Skeletal muscle satellite cell (primary cell): ENCODE data around the gene PLEKHM1.

Source experiments
- H3K27me3 ChIP-seq: 2 replicates; pipeline ENCODE4 v1.7.0; 2013; ENCODE audit warnings: low read length; ENCODE audit not compliant: control insufficient read depth, insufficient read depth
- H3K36me3 ChIP-seq: 2 replicates; pipeline ENCODE4 v1.7.0; 2013; ENCODE audit warnings: mild to moderate bottlenecking, control low read depth, low read length; ENCODE audit not compliant: insufficient read depth
- H3K4me1 ChIP-seq: 2 replicates; pipeline ENCODE4 v1.7.0; 2013; ENCODE audit warnings: low read length; ENCODE audit not compliant: control insufficient read depth, insufficient read depth
- H3K4me2 ChIP-seq: 2 replicates; pipeline ENCODE4 v1.7.0; 2013; ENCODE audit warnings: mild to moderate bottlenecking, low read length
- H3K4me3 ChIP-seq: 2 replicates; pipeline ENCODE4 v1.7.0; 2013; ENCODE audit warnings: low read length
- H3K9ac ChIP-seq: 2 replicates; pipeline ENCODE4 v1.7.0; 2013; ENCODE audit warnings: mild to moderate bottlenecking, low read depth, low read length, moderate library complexity
- H3K9me3 ChIP-seq: replicated peaks from 2 replicates; pipeline ENCODE4 v1.7.0; 2013; ENCODE audit warnings: mild to moderate bottlenecking, control low read depth, low read length

PLEKHM1 gene

DNA sequence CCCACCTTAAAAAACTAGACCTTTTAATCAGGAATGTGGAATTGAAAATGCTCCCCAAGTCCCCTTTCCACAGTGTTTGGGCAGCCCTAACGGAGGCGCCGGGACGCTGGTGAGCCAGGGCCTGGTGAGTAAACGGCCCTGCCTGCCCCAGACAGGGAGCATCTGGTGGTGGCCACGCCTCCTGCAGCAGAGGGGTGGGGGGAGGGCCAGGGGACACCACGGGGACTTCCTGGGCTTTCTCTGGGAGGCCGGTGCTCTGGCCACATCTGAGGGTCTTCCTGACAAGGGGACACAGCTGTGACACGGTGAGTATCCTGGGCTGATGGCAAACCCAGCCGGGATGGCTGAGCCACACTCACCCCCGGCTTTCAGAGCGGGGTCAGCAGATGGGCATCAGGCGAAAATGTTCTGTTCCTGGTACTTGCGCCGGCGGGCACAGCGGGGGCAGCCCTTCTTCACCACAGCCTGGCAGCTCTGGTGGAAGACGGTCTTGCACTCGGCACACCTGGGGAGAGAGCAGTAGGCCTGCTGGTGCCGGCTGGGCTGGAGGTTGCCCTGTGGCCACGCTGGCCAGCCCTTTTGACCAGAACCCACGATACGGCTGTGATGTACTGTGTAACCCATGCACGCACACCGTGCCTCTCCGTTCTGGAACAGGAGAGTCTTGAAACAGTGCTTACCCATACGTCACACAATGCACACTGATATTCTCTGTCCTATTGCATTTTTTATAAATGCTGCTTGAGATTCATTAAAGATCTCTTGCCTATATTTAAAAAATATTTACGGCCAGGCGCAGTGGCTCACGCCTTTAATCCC lies 52.8 kb downstream of the PLEKHM1 start:
- Histone ChIP-seq H3K36me3 (peaks cover 25% of the 10 kb centered on the region), H3K4me2 (no peak overlapping the region), H3K4me1 (peaks cover 2% of the 10 kb centered on the region), H3K9ac (no peak overlapping the region), H3K4me3 (no peak overlapping the region), H3K9me3 (no peaks in the 10 kb centered on the region), H3K27me3 (no peaks in the 10 kb centered on the region)

DNA sequence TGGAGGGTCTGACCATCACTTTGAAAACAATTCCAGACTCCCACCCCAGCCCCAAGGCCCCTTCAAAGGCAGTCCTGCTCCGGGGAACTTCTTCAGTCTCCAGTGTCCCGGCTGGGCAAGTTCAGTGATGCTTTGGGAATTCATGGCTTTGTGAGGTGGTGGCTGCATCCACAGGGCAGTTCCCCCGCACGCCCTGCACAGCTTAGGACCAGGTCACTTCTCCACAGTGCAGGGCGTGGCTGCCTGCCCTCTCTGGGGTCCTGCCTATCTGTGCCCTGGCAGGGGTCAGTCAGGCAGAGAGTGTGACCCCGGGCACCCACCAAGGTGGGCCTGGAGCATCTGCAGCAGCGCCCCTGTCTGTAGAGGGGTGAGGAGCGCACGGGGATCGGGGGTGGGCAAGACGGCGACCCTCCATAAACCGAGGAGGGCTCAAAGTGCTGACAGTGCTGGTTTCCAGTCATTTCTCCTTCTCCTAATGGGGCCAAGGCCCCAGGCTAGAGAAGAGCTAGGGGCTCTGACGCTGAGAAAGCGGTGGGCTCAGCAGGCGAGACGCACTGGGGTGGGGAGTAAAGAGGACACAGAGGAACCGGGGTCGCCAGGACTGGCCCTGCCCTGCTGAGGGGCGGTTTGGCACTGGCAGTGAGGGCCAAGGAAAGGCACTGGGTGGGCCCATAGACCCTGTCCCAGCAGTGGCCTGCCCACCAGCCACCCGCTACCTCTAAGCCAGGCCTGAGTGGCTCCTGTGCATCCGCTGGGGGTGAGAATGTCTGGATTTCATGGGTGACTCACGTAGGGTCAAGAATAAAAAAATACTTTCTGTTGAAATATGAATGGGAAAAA lies 53.7 kb downstream of the PLEKHM1 start:
- no peak overlapping the region for H3K4me3 ChIP-seq
- no peak overlapping the region for H3K4me2 ChIP-seq
- no peaks in the 10 kb centered on the region for H3K27me3 ChIP-seq
- no peak overlapping the region for H3K9ac ChIP-seq
- H3K9me3 ChIP-seq = no peaks in the 10 kb centered on the region
- H3K4me1 ChIP-seq = peaks cover 7% of the 10 kb centered on the region
- peaks cover 25% of the 10 kb centered on the region for H3K36me3 ChIP-seq

DNA sequence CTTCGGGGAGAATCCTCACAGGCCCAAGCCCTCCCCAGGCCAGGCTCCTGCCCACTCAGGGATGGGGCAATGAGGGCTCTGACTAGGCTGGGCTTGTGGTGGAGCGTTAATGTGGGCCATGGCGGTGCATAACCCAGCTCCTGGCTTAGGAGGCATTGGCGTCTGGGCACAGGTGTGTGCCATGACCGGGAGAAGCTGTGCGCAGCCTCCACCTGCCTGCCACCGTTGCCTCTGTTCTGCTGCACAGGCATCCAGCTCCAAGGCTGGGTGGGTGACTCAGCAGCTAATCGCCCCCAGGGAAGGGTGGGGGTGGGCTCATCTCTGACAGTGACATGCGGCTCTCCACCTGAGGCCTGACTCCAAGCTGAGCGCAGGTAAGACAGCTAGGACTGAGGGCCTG lies 54.4 kb downstream of the PLEKHM1 start:
- H3K9ac ChIP-seq = no peak overlapping the region
- no peak overlapping the region for H3K4me2 ChIP-seq
- H3K4me1 ChIP-seq = peaks cover 12% of the 10 kb centered on the region
- H3K36me3 ChIP-seq = peaks cover 25% of the 10 kb centered on the region
- H3K27me3 ChIP-seq = peaks cover 6% of the 10 kb centered on the region
- H3K4me3 ChIP-seq = no peak overlapping the region
- H3K9me3 ChIP-seq = no peaks in the 10 kb centered on the region

DNA sequence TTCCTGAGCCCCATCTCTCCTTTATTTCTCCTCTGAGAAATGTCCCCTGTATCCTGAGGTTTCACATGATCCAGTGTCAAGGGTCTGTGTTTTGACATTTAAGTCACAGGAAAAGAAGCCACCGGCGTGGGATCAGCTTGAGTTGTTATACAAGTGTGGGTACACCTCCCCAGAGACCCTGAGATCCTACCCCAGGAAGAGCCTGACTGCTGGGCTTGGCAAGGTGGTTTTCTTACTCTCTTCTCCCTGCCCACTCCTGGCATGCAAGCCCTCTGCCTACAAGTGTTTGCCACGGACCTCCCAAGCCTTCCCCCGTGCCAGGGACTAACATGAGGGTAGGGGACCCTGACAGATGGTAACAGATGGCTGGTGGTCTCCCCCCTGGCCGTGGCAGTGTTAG lies 55.0 kb downstream of the PLEKHM1 start:
- Histone ChIP-seq H3K4me1 (peaks cover 18% of the 10 kb centered on the region), H3K4me2 (no peak overlapping the region), H3K36me3 (peaks cover 25% of the 10 kb centered on the region), H3K4me3 (no peak overlapping the region), H3K27me3 (peaks cover 12% of the 10 kb centered on the region), H3K9me3 (no peaks in the 10 kb centered on the region), H3K9ac (no peak overlapping the region)

DNA sequence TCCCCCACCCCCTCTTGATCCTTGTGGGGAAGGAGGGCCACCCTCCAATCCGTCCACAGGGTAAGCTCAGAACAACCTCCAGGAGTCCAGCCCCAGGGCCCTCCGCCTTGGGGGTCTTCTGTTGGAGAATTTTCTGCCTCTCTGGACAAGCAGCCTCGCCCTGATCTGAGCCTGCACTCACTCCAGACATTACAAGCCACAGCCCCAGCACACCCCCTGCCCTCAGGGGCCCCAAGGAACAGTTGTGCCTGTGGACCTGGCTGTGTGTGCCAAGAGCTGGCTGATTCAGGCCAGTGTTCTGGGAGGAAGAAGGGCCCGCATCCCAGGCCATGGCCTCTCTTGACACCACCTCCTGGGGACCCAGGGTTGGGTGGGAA lies 57.4 kb downstream of the PLEKHM1 start:
- Histone ChIP-seq H3K4me2 (no peak overlapping the region), H3K4me3 (no peak overlapping the region), H3K9ac (no peak overlapping the region), H3K27me3 (peaks cover 33% of the 10 kb centered on the region), H3K4me1 (peaks cover 22% of the 10 kb centered on the region), H3K9me3 (no peaks in the 10 kb centered on the region), H3K36me3 (peaks cover 19% of the 10 kb centered on the region)

DNA sequence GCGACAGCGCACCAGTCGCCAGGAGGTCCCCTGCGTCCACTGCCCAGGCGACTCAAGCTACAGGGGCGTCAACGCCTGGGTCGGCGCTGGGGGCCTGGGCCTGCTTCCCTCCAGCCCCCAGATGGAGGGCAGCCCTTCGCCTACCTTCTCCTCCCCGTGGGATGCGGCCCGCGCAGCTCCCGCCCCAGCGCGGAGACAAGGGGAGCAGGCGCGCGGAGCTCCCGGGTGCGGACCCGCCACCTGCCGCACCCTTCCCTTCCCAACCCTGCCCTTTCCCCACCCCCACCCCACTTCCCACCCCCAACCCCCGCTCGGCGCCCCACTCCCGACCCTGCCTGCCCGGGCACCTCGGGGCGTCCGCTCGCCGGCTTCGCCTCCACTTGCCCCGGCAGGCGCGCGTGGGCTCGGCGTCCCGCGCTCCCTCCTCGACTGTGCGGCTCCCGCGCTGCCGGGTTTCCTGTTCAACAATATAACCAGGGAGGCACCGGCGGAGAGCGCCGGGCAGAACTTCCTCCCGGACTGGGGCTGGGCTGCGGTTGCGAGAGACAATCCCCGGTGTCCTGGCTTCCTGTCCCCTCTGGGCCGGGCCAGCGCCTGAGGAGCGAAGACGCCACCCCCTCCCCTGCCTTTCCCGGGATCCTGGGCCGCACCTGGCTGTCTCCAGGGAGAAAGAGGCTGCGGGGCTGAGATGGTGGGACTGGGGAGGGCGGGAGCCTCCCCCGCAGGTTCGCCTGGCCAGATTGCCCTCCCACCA lies 57.9 kb downstream of the PLEKHM1 start, which contains the start of gene ARHGAP27:
ARHGAP27 (minus strand) TSS at position 466 of the 754 bp plus-strand sequence. CDS start 2,591 bp downstream, outside the sequence.
- Histone ChIP-seq H3K9me3 (no peaks in the 10 kb centered on the region), H3K4me1 (peaks cover 22% of the 10 kb centered on the region), H3K9ac (peak within 1 kb of the TSS; percentile 54), H3K4me2 (peak within 1 kb of the TSS; percentile 96), H3K36me3 (peaks cover 16% of the 10 kb centered on the region), H3K27me3 (peaks cover 33% of the 10 kb centered on the region), H3K4me3 (peak within 1 kb of the TSS; percentile 70)

DNA sequence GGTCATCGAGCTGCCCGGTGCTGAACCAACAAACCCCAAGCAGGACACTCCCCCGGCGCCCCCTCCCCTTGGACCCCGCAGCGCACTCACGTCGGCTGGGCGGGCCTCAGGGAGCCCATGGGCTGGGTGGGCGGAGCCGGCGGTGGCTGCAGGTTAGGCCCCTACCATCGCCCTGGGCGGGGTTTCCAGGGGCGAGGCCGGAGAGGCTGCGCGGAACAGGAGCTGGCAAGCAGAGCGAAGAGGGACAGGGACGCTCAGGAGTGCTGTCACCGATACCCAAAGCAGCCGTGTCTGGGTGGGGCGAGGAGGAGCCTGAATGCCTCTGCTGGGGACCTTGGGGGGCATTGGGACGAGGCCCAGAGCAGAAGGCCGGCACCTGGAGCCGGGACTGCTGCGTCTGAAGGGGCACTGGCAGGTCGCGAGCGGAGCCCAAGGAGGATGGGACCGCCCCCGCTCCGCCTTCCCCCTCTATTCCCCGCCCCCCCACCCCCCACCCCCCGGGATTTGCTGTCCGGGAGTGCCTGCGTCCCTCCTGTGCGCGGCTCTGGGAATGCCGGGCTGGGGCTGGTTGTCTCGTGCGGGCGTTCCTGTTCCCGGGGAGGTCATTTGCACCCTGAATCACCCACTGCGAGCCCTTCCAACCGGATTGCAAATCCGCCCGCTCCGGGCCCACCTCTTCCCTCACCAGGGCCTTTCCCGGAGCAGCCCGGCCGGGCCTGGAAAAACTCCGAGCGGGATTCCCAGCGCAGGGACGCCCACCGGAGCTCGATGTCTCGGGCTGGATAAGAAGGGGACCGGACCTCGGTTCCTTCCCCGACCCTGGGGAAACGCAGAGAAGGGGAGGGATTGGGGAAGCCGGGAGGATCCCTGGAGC lies 58.8 kb downstream of the PLEKHM1 start:
- Histone ChIP-seq H3K4me2 (peak overlapping the region; percentile 96), H3K36me3 (peaks cover 10% of the 10 kb centered on the region), H3K27me3 (peaks cover 33% of the 10 kb centered on the region), H3K4me1 (peaks cover 22% of the 10 kb centered on the region), H3K9ac (peak overlapping the region; percentile 54), H3K9me3 (no peaks in the 10 kb centered on the region), H3K4me3 (peak overlapping the region; percentile 70)

DNA sequence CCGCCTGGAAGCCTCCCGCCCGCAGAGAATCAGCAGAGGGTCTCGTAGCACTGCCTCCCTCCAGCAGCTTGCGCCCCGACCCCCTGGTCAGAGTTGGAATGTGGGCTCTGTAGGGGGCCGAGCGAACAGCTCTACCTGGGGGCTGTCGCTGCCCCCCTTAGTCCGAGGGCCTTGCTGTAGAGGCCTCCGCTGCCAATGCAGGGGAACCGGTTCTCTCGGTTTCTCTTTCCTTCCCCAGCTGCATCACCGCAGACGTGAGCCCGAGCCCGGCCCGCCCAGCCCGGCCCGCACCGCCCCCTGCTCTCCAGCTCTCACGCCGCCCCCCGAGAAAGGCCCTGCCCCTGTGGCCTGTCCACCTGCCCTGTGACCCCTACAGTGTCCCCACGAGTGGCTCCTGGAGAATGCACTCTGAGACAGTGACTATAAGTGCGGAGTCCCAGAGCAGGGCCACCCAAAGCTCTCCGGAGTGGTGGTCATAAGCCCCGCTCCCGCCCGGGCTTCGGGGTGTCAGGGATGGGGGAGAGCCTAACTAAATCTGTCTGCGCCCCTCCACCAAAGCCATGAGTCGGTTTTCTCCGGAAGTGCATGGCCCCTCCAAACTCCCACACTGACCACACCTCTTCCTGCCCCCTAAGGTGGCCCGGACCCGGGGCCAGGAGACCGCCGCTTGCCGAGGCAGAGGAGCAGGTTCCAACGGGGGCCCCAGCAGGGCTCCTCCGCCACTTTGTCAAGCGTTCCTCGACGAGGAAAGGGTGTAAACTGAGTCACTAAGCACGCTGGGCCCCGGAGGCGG lies 59.6 kb downstream of the PLEKHM1 start:
- no peak overlapping the region for H3K9ac ChIP-seq
- H3K27me3 ChIP-seq = peaks cover 33% of the 10 kb centered on the region
- H3K9me3 ChIP-seq = no peaks in the 10 kb centered on the region
- H3K36me3 ChIP-seq = peaks cover 2% of the 10 kb centered on the region
- H3K4me3 ChIP-seq = peak overlapping the region; percentile 70
- H3K4me1 ChIP-seq = peaks cover 22% of the 10 kb centered on the region
- peak overlapping the region; percentile 96 for H3K4me2 ChIP-seq

DNA sequence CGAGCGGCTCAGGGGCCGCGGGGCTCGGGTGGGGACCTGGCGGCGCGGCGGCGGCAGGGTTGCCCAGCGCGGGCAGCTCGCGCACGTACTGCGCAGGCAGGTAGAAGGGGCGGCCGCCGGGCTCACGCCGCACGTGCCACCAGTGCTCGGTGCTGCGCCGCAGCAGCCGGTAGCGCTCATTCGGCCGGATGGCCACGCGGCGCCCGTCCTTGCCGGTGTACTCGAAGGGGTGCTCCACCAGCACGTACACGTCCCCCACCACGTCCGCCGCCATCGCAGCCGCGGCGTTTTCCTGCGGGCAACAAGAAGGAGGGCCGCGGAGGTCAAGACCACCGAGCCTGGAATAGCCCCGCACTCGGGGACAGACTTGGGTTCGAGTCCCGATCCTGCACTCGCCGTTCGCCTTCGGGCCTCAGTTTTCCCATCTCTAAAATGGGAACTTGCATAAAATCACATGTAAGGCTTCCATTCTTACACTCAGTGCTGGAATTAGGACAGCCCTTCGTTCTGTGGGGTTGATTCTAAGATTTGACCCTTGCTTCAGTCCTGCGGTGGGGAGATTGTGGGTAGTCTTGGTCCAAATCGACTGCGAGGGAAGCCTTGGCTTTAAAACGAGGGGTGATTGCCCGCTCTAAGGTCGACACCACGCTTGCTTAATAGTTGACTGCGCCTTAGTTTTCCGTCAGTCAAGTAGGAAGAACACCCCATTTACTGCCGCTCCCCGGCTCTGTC lies 60.3 kb downstream of the PLEKHM1 start:
- H3K27me3 ChIP-seq = peaks cover 33% of the 10 kb centered on the region
- H3K4me3 ChIP-seq = no peak overlapping the region
- H3K4me2 ChIP-seq = peak overlapping the region; percentile 47

More for the DNA sequence above, 60.3 kb downstream of the PLEKHM1 start:
- Histone ChIP-seq H3K9ac (no peak overlapping the region), H3K36me3 (no peaks in the 10 kb centered on the region), H3K4me1 (peaks cover 22% of the 10 kb centered on the region), H3K9me3 (no peaks in the 10 kb centered on the region)
